GM21515 (cell line): ENCODE data around the gene SNRNP48.

ENCODE experiments used
- ATAC-seq: cut with Tn5 transposase; IDR thresholded peaks from one replicate; pipeline ENCODE4 v1.9.1; 2021; ENCODE audit not compliant: unreplicated experiment

Gene SNRNP48

GRCh38 chr6:7589949-7590917 is at the start of gene SNRNP48:
SNRNP48 (plus strand) TSS chr6:7590198; CDS start chr6:7590258, 60 bp downstream.
- peak; percentile 99 for ATAC-seq

GRCh38 chr6:7540595-7540994 is 49.4 kb upstream of the SNRNP48 start:
- no peak for ATAC-seq

- no peak for ATAC-seq
Measured at GRCh38 chr6:7541175-7542064, 48.6 kb upstream of the SNRNP48 start, which contains the start of gene DSP. DSP (plus strand) TSS chr6:7541671; CDS start chr6:7541916, 245 bp downstream.

- no peak for ATAC-seq
Measured at GRCh38 chr6:7542065-7542873, 47.7 kb upstream of the SNRNP48 start.

GRCh38 chr6:7542874-7543624 is 46.9 kb upstream of the SNRNP48 start:
- no peak for ATAC-seq

GRCh38 chr6:7543789-7544424 is 46.1 kb upstream of the SNRNP48 start:
- ATAC-seq, result no peak

GRCh38 chr6:7544597-7544996 is 45.4 kb upstream of the SNRNP48 start:
- no peak for ATAC-seq

GRCh38 chr6:7545316-7546019 is 44.5 kb upstream of the SNRNP48 start:
- no peak for ATAC-seq

GRCh38 chr6:7546020-7546369 is 44.0 kb upstream of the SNRNP48 start:
- ATAC-seq, result no peak

- ATAC-seq, result no peak
Measured at GRCh38 chr6:7546383-7546782, 43.6 kb upstream of the SNRNP48 start.

- ATAC-seq, result no peak
Measured at GRCh38 chr6:7546896-7547295, 43.1 kb upstream of the SNRNP48 start.

- ATAC-seq, result no peak
Measured at GRCh38 chr6:7547315-7547714, 42.7 kb upstream of the SNRNP48 start.

GRCh38 chr6:7550433-7550801 is 39.6 kb upstream of the SNRNP48 start:
- no peak for ATAC-seq

GRCh38 chr6:7554533-7555275 is 35.3 kb upstream of the SNRNP48 start:
- no peak for ATAC-seq

- ATAC-seq, result no peak
Measured at GRCh38 chr6:7555671-7556070, 34.3 kb upstream of the SNRNP48 start.

GRCh38 chr6:7556394-7557106 is 33.4 kb upstream of the SNRNP48 start:
- no peak for ATAC-seq

- ATAC-seq, result no peak
Measured at GRCh38 chr6:7557652-7558051, 32.3 kb upstream of the SNRNP48 start.

- no peak for ATAC-seq
Measured at GRCh38 chr6:7558781-7559180, 31.2 kb upstream of the SNRNP48 start.
